Caco-2 (cell line): Measurements from ENCODE around the gene WDR86. TPM values are rescaled to one million over a fixed set of nuclear protein-coding genes. Genes with fewer than 3 reads are reported as not detected.

Source experiments
- BruUV-seq: library from RNA; stranded (reverse); fragments of 400-500 nt; replicated peaks from 2 replicates; lab custom pipeline; 2021; lab: Mats Ljungman, UMichigan
- CTCF ChIA-PET: fragments of 300-600 bp; sonication (Branson Sonifier 250); formaldehyde crosslinking; loops from one replicate; lab custom pipeline; 2022; ENCODE audit warnings: antibody characterized with exemption; lab: Charles Lee
- POLR2A ChIA-PET: fragments of 300-600 bp; sonication (Branson Sonifier 250); formaldehyde crosslinking; loops from one replicate; lab custom pipeline; 2022; ENCODE audit warnings: antibody characterized with exemption; lab: Charles Lee
- DNase-seq, 2 experiments: peaks; one replicate each; pipeline versions ENCODE4 v3.0.0 to v3.0.0-alpha.2; 2020 to 2022
- H3K27me3 ChIP-seq: replicated peaks from 2 replicates; pipeline ENCODE4 v1.6.0; 2011; ENCODE audit warnings: low read length; ENCODE audit not compliant: control insufficient read depth, insufficient read depth
- H3K36me3 ChIP-seq: 2 replicates; pipeline ENCODE4 v1.5.1; 2011; ENCODE audit warnings: low read length; ENCODE audit not compliant: control insufficient read depth, insufficient read depth
- H3K4me1 ChIP-seq: fragments of 250-450 bp; sonication (Bioruptor Pico); 2 replicates; pipeline ENCODE4 v1.5.1; 2020; ENCODE audit warnings: mild to moderate bottlenecking
- H3K4me3 ChIP-seq: 2 replicates; pipeline ENCODE4 v1.5.1; 2011; ENCODE audit warnings: low read depth, mild to moderate bottlenecking, control low read depth, low read length
- H3K9me3 ChIP-seq: fragments of 250-450 bp; sonication (Bioruptor Pico); 2 replicates; pipeline ENCODE4 v1.5.1; 2020; ENCODE audit warnings: mild to moderate bottlenecking, moderate library complexity
- H3K27ac Mint-ChIP-seq: one replicate; pipeline ENCODE4 v1.8.0; 2022; ENCODE audit warnings: mixed read lengths; ENCODE audit not compliant: unreplicated experiment
- H3K27me3 Mint-ChIP-seq: one replicate; pipeline ENCODE4 v1.8.0; 2022; ENCODE audit warnings: mixed read lengths; ENCODE audit not compliant: insufficient read depth, unreplicated experiment
- H3K36me3 Mint-ChIP-seq: one replicate; pipeline ENCODE4 v1.8.0; 2022; ENCODE audit warnings: mild to moderate bottlenecking, mixed read lengths; ENCODE audit not compliant: insufficient read depth, unreplicated experiment
- H3K4me1 Mint-ChIP-seq: one replicate; pipeline ENCODE4 v1.8.0; 2022; ENCODE audit warnings: low read depth, mixed read lengths; ENCODE audit not compliant: unreplicated experiment
- H3K4me3 Mint-ChIP-seq: one replicate; pipeline ENCODE4 v1.8.0; 2022; ENCODE audit warnings: mild to moderate bottlenecking, moderate library complexity, mixed read lengths; ENCODE audit not compliant: unreplicated experiment
- H3K9me3 Mint-ChIP-seq: one replicate; pipeline ENCODE4 v1.8.0; 2022; ENCODE audit warnings: mixed read lengths; ENCODE audit not compliant: unreplicated experiment
- intact Hi-C: fragments of 100-400 bp; cut with micrococcal nuclease; formaldehyde crosslinking; loops from one replicate; pipeline ENCODE4 v1.10.0; 2022; ENCODE audit not compliant: unreplicated experiment
- total RNA-seq: library from RNA; stranded (reverse); gene quantifications from 2 replicates; pipeline ENCODE4 v1.2.3, GENCODE V29; 2022
- TF ChIP-seq, protein P1 (sequence below), 2 experiments: fragments of 200-600 bp in 1 of 2; IDR thresholded peaks; 1 replicate in 1 of 2; 2 replicates in 1 of 2; pipeline versions ENCODE4 v1.5.1 to v1.8.0; 2011 to 2022; ENCODE audit warnings: antibody characterized with exemption in 1 of 2, control low read depth in 1 of 2, inconsistent platforms in 1 of 2, low read depth in 1 of 2, low read length in 1 of 2, mild to moderate bottlenecking in 1 of 2, moderate library complexity in 1 of 2; ENCODE audit not compliant: insufficient read depth in 1 of 2, severe bottlenecking in 1 of 2, unreplicated experiment in 1 of 2

The WDR86 gene
- total RNA-seq, 1 experiment from 2014 or later = 0.52 TPM

DNA sequence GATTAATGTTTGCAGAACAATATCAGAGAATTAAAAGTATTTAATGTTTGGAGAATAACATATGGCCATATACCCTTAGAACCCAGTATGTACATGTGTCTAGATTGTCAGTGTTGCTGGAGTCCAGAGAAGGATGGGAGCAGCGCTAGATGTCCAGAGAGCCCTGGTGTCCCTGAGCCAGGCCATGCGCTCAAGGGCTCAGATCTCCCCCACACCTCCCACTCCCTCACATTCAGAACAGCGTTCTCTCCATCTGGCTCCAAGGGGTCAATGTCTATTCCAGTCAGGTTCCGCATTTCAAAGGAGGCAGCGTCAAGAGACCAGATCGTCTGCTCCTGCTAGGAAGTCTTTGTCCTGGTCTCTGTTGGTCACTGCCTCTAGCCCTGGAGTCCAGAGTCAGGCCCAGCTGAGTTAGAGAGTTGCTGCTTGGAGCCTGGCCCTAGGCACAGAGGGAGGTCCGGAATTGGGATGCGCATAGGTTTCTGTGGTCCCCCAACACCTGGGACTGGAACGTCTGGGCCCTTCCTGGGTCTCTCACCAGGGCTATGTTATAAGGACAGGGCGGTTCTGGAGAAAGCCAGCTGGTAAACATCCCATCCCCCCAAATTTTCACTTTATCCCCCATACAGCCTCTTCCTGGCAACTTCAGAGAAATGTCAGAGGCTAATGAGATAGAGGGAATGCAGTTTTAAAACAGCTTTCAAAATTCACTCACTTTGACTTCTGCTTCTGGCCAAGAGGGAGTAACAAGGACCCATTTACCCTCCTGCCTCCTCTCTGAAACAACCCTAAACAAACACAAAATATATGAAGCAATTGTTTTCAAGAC is 6.5 kb upstream of the WDR86 start:
- Histone ChIP-seq H3K36me3 (no peaks in the 10 kb centered on the region), H3K4me1 (no peaks in the 10 kb centered on the region), H3K27me3 (no peaks in the 10 kb centered on the region), H3K9me3 (peaks cover 13% of the 10 kb centered on the region), H3K4me3 (no peak overlapping the region)
- CTCF ChIA-PET = interaction anchor here (0.7 kb wide), 1 partner anchor 518 kb away, joined by 3 read pairs; no protein-coding TSS in a partner anchor
- POLR2A ChIA-PET = no interaction called here
- Mint-ChIP-seq H3K27ac (peak overlapping the region; percentile 1), H3K9me3 (peaks cover 19% of the 10 kb centered on the region), H3K4me3 (no peak overlapping the region), H3K27me3 (peaks cover 3% of the 10 kb centered on the region), H3K4me1 (no peaks in the 10 kb centered on the region), H3K36me3 (no peaks in the 10 kb centered on the region)
- TF ChIP-seq, protein P1, sequence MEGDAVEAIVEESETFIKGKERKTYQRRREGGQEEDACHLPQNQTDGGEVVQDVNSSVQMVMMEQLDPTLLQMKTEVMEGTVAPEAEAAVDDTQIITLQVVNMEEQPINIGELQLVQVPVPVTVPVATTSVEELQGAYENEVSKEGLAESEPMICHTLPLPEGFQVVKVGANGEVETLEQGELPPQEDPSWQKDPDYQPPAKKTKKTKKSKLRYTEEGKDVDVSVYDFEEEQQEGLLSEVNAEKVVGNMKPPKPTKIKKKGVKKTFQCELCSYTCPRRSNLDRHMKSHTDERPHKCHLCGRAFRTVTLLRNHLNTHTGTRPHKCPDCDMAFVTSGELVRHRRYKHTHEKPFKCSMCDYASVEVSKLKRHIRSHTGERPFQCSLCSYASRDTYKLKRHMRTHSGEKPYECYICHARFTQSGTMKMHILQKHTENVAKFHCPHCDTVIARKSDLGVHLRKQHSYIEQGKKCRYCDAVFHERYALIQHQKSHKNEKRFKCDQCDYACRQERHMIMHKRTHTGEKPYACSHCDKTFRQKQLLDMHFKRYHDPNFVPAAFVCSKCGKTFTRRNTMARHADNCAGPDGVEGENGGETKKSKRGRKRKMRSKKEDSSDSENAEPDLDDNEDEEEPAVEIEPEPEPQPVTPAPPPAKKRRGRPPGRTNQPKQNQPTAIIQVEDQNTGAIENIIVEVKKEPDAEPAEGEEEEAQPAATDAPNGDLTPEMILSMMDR (IDR thresholded peaks at IDR 0.05; ENCODE audit: insufficient read depth in 1 of 2, low read depth in 1 of 2, low read length in 1 of 2, severe bottlenecking in 1 of 2, unreplicated experiment in 1 of 2) = no peak
- DNase-seq = no peak
- intact Hi-C loops = no loop called here
- BruUV-seq = no TSS peak

DNA sequence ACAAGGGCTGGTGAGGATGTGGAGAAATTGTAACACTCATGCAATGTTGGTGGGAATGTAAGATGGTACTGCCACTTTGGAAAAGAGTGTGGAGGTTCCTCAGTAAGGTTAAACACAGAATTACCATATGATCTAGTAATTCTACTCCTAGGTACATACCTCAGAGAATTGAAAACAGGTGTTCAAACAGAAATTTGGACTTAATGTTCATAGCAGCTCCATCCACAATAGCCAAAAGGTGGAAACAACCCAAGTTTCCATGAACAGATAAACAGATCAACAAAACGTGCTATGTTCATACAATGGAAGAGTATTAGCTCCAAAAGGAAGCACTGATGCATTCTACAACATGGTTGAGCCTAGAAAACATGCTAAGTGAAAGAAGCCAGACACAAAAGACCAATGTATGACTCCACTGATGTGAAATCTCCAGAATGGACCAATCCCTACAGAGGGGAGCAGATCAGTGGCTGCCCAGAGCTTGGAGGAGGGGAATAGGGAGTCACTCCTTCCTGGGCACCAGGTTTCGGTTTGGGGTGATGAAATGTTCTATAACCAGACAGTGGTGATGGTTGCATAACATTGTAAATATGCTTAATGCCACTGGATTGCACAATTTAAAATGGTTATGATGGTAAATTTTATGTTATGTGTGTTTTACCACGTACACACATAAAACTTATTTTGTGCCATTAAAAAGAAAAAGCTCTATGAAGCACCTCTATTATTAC is 5.7 kb upstream of the WDR86 start:
- H3K9me3 Mint-ChIP-seq = peaks cover 14% of the 10 kb centered on the region
- ChIA-PET POLR2A (no interaction called here), CTCF (no interaction called here)
- intact Hi-C loops = no loop called here
- H3K4me3 Mint-ChIP-seq = no peak overlapping the region
- no peaks in the 10 kb centered on the region for H3K4me1 Mint-ChIP-seq
- H3K27me3 Mint-ChIP-seq = peaks cover 3% of the 10 kb centered on the region
- Histone ChIP-seq H3K36me3 (no peaks in the 10 kb centered on the region), H3K27me3 (no peaks in the 10 kb centered on the region), H3K4me3 (no peak overlapping the region), H3K9me3 (peaks cover 12% of the 10 kb centered on the region), H3K4me1 (no peaks in the 10 kb centered on the region)
- no peak for DNase-seq
- no peak overlapping the region for H3K27ac Mint-ChIP-seq
- no TSS peak for BruUV-seq
- TF ChIP-seq, protein P1 (IDR thresholded peaks at IDR 0.05; ENCODE audit: insufficient read depth in 1 of 2, low read depth in 1 of 2, low read length in 1 of 2, severe bottlenecking in 1 of 2, unreplicated experiment in 1 of 2) = no peak
- no peaks in the 10 kb centered on the region for H3K36me3 Mint-ChIP-seq

DNA sequence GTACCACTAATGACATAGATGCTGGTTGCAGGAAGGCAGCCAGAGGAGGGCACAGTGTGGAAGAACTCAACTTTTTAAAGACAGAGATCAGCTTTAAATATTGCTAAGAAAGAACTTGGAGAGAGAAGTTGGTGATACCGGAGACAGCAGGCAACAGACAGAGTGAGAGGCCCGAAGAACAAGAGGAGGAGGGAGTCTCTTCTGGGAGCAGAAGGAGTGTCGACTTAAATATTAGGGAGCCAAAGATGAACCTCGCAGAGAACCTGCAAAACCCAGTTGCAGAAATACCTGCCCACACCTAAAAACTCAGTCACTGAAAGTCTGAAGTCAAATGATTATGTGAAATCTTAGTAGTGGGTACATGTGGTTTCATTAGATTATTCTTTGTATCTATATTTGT is 3.4 kb upstream of the WDR86 start:
- no peak overlapping the region for H3K27ac Mint-ChIP-seq
- Histone ChIP-seq H3K4me3 (no peak overlapping the region), H3K4me1 (no peaks in the 10 kb centered on the region), H3K27me3 (no peaks in the 10 kb centered on the region), H3K36me3 (no peaks in the 10 kb centered on the region), H3K9me3 (no peaks in the 10 kb centered on the region)
- H3K27me3 Mint-ChIP-seq = peaks cover 3% of the 10 kb centered on the region
- no peak for DNase-seq
- H3K36me3 Mint-ChIP-seq = no peaks in the 10 kb centered on the region
- peaks cover 6% of the 10 kb centered on the region for H3K9me3 Mint-ChIP-seq
- H3K4me1 Mint-ChIP-seq = no peaks in the 10 kb centered on the region
- BruUV-seq = no TSS peak
- POLR2A ChIA-PET = no interaction called here
- TF ChIP-seq, protein P1 (IDR thresholded peaks at IDR 0.05; ENCODE audit: insufficient read depth in 1 of 2, low read depth in 1 of 2, low read length in 1 of 2, severe bottlenecking in 1 of 2, unreplicated experiment in 1 of 2) = no peak
- intact Hi-C loops = no loop called here
- no peak overlapping the region for H3K4me3 Mint-ChIP-seq
- CTCF ChIA-PET = no interaction called here
